Left ventricle myocardium inferior (tissue), 1 donor: ENCODE data around the gene AASDHPPT. TPM values are rescaled to one million over a fixed set of nuclear protein-coding genes. Genes with fewer than 3 reads are reported as not detected.
"Not testable (repeated sequence)": the region's sequence is repeated elsewhere in the genome, so short reads cannot be mapped to it uniquely, and the experiment has no call there.

Experiments used
- DNase-seq: peaks from one replicate; pipeline ENCODE4 v3.0.0-alpha.2; 2020
- H3K27ac ChIP-seq: fragments of 200-600 bp; replicated peaks from 2 replicates; pipeline ENCODE4 v1.8.0; 2021
- H3K27me3 ChIP-seq: fragments of 200-600 bp; 2 replicates; pipeline ENCODE4 v1.8.0; 2021; ENCODE audit warnings: low read depth
- H3K36me3 ChIP-seq: fragments of 200-600 bp; 2 replicates; pipeline ENCODE4 v1.8.0; 2021
- H3K4me1 ChIP-seq: fragments of 200-600 bp; 2 replicates; pipeline ENCODE4 v1.8.0; 2021
- H3K4me3 ChIP-seq: fragments of 200-600 bp; 2 replicates; pipeline ENCODE4 v1.8.0; 2021; ENCODE audit warnings: mild to moderate bottlenecking, moderate library complexity
- H3K9me3 ChIP-seq: fragments of 200-600 bp; replicated peaks from 2 replicates; pipeline ENCODE4 v1.8.0; 2021
- intact Hi-C: fragments of 100-400 bp; cut with micrococcal nuclease; formaldehyde crosslinking; loops from one replicate; pipeline ENCODE4 v1.11.0; 2022
- total RNA-seq: library from RNA; stranded (reverse); fragmentation: NEBNext Ultra II Directional; extraction: Animal tissue kit (Norgen Biotek cat#: 25700); gene quantifications from one replicate; pipeline ENCODE4 v1.2.1, GENCODE V29; 2021
- TF ChIP-seq, protein P1 (sequence below): fragments of 200-600 bp; IDR thresholded peaks from 2 replicates; pipeline ENCODE4 v1.8.0; 2021; ENCODE audit warnings: antibody characterized with exemption, mild to moderate bottlenecking, borderline replicate concordance
- donor health status: DM: no; HTN: yes; CAD: no; lungs with severe emphysema.

The AASDHPPT gene
- total RNA-seq, 1 donor from 2014 or later = 31.1 TPM

DNA sequence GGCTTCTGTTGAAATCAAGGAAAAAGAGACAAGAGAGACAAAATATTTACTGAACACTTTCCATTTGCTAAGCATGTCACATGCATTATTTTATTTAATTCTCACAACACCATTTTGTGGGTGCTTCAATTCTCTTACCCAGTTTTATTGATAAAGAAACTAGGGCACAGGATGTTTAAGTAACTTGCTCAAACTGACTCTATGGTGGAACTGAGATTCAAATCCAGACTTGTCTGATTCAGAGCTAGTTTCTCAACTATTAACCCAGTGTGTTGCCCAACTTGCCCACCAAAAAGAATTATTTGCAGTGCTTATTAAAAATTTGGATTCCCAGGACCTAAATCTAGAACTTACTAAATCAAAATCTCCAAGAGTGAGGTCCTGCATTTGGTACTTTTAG is 33.9 kb upstream of the AASDHPPT start:
- no peak for DNase-seq
- intact Hi-C loops = no loop called here
- no peaks in the 10 kb centered on the region for H3K4me1 ChIP-seq
- no peaks in the 10 kb centered on the region for H3K27me3 ChIP-seq
- TF ChIP-seq, protein P1, sequence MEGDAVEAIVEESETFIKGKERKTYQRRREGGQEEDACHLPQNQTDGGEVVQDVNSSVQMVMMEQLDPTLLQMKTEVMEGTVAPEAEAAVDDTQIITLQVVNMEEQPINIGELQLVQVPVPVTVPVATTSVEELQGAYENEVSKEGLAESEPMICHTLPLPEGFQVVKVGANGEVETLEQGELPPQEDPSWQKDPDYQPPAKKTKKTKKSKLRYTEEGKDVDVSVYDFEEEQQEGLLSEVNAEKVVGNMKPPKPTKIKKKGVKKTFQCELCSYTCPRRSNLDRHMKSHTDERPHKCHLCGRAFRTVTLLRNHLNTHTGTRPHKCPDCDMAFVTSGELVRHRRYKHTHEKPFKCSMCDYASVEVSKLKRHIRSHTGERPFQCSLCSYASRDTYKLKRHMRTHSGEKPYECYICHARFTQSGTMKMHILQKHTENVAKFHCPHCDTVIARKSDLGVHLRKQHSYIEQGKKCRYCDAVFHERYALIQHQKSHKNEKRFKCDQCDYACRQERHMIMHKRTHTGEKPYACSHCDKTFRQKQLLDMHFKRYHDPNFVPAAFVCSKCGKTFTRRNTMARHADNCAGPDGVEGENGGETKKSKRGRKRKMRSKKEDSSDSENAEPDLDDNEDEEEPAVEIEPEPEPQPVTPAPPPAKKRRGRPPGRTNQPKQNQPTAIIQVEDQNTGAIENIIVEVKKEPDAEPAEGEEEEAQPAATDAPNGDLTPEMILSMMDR = no peak
- no peaks in the 10 kb centered on the region for H3K9me3 ChIP-seq
- H3K4me3 ChIP-seq = no peak overlapping the region
- H3K27ac ChIP-seq = no peak overlapping the region
- no peaks in the 10 kb centered on the region for H3K36me3 ChIP-seq

DNA sequence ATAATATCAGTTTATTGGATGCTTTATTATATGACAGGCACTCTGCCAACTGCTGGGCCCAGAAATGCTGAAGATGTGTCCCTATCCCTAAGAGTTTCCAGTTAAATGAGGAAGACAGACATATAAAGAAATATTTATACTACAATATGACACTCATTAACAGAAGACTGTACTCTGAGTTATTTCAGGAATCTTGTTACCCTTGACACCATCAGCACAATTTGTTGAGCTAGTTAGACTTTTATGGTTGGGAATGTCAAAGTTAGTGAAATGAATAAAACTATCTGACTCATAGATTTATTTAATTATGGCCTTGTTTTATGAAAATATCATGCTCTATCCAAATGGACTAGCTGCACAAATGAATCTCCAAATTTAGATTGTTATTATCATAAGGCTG is 29.8 kb upstream of the AASDHPPT start:
- H3K27ac ChIP-seq = no peak overlapping the region
- no peak overlapping the region for H3K4me3 ChIP-seq
- no peaks in the 10 kb centered on the region for H3K27me3 ChIP-seq
- no peak for DNase-seq
- H3K9me3 ChIP-seq = no peaks in the 10 kb centered on the region
- intact Hi-C loops = no loop called here
- TF ChIP-seq, protein P1 = no peak
- no peaks in the 10 kb centered on the region for H3K36me3 ChIP-seq
- H3K4me1 ChIP-seq = no peaks in the 10 kb centered on the region

DNA sequence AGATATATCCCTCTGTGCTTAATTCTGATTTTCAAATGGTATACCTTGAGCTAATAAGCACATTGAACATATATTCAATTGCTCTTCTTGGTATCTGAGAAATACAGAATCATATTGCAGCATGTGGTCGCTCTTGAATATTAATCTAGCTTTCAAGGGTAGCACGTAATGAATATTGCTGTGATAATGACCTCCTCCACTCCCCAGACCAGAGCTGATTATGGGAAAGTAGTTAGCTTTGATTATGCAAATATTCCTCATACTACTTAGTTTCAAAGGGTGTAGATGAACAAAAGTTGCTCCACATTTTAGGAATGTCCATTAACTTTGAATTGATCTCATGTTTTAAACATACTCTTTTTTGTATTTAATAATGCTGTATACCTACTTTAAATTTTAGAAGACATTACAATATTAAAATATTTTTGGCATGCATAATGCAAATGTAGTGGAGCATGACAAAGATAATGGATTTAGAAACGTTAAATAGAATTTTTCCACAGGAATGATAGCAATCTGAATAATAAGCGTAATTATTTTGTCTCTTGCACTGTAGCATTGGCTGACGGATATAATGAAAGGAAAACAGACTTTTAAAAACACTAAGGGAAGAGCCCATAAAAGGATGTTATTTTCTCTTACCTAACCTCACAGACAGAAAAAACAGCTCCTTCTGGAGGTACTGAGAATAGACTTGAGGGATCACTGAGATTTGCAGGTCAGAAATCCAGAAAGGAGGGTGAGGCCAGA is 27.6 kb upstream of the AASDHPPT start:
- TF ChIP-seq, protein P1 = no peak
- no peak for DNase-seq
- Histone ChIP-seq H3K27ac (no peak overlapping the region), H3K9me3 (no peaks in the 10 kb centered on the region), H3K27me3 (no peaks in the 10 kb centered on the region), H3K4me1 (no peaks in the 10 kb centered on the region), H3K4me3 (no peak overlapping the region), H3K36me3 (peaks cover 9% of the 10 kb centered on the region)
- intact Hi-C loops = no loop called here

DNA sequence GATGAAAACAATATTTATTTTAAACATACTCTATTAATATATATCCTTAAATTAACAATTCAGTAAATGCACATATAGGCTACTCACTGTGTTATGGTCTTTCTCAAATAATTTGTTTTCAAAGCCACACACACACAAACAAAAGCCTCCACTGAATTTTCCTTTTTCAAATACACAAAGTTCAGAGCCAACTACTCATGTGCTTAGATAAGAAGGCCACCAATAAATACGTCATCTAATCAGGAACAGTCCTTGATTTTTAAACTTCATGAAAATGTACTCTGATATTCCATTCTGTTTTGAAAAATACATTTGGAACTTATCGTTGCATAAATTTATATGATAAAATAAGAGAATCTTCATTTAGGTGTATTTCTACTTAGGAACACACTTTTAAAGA is 26.4 kb upstream of the AASDHPPT start:
- H3K27ac ChIP-seq = no peak overlapping the region
- intact Hi-C loops = no loop called here
- TF ChIP-seq, protein P1 = no peak
- DNase-seq = no peak
- no peaks in the 10 kb centered on the region for H3K27me3 ChIP-seq
- H3K9me3 ChIP-seq = no peaks in the 10 kb centered on the region
- peaks cover 9% of the 10 kb centered on the region for H3K36me3 ChIP-seq
- no peak overlapping the region for H3K4me3 ChIP-seq
- no peaks in the 10 kb centered on the region for H3K4me1 ChIP-seq

DNA sequence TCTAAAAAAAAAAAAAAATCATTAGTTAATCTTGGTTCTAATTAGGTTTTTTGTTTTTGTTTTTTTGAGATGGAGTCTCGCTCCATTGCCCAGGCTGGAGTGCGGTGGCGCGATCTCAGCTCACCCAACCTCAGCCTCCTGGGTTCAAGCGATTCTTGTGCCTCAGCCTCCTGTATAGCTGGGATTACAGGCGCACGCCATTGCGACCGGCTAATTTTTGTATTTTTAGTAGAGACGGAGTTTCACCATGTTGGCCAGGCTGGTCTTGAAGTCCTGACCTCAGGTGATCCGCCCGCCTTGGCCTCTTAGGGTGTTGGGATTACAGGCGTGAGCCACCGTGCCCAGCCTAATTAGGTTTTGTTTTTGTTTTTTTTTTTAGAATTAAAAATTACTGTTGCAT is 19.1 kb upstream of the AASDHPPT start:
- not testable (repeated sequence) for DNase-seq, H3K4me1 ChIP-seq

DNA sequence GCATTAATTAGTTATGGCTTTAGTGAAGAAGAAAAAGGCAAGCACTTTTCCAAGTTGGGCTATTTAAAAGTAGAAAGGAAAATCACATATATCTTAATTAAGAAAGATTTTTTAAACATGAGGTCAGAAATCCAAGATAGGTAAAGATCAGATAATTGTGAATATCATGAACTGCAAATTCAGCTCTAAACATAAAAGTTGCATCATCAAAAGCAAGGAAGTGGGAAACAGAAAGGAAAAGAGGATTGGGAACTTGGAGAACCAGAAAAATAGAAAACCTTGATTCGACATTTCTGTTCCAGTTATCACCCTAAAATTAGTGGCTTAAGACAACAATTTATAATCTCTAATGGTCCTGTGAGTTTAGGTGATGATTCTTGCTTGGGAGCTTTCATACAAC is 17.8 kb upstream of the AASDHPPT start:
- no peaks in the 10 kb centered on the region for H3K9me3 ChIP-seq
- no peaks in the 10 kb centered on the region for H3K27me3 ChIP-seq
- DNase-seq = no peak
- H3K27ac ChIP-seq = no peak overlapping the region
- peaks cover 18% of the 10 kb centered on the region for H3K36me3 ChIP-seq
- no peaks in the 10 kb centered on the region for H3K4me1 ChIP-seq
- H3K4me3 ChIP-seq = no peak overlapping the region
- intact Hi-C loops = no loop called here
- TF ChIP-seq, protein P1 = no peak

More for the DNA sequence above, 19.1 kb upstream of the AASDHPPT start:
- H3K36me3 ChIP-seq = peaks cover 23% of the 10 kb centered on the region
- H3K27me3 ChIP-seq, intact Hi-C loops, H3K4me3 ChIP-seq, H3K27ac ChIP-seq, H3K9me3 ChIP-seq: not testable (repeated sequence)
